NCI-H2227 (cell line): ENCODE measurements around the gene DCC.

Experiments used
- DNase-seq: peaks from one replicate; lab custom pipeline; 2025; ENCODE audit not compliant: unreplicated experiment; lab: John Stamatoyannopoulos, UW

The DCC gene

DNA sequence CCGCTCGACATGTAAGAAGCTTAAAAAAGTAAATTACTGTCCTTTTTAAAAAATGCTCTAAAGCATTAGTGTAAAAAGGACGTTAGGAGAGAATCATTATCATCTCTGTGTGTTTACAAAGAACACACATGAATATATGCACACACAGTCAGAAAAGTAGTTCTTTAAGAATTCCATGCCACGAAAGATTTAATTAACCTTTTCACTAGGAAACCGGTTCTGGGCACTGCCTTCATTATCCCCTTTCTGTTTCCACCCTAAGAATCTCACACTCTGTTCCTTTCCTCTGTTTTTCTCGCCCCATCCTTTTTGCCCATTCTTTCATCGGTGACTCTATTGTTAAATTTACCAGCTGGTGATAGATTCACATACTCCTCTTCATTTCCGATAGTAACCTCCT lies 338.6 kb downstream of the DCC start:
- no peak for DNase-seq

DNA sequence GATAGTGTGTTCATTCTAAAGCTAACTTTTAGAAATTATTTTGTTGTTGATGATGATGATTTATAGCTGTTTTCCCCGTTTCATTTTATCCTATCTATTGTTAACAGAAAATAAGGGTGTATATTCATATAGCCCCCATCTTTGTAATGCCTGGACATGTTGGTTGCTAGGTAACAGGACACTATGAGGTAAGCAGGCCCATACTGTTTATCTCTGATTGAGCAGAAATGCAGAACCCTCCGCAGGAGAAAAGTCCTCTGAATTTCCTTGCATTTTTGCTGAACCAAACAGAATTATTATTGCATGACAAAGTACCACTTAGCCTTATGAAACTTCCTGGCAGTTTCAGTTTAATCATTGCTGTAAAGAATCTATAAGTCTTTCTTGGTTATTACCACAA lies 339.4 kb downstream of the DCC start:
- DNase-seq: peak; percentile 17

DNA sequence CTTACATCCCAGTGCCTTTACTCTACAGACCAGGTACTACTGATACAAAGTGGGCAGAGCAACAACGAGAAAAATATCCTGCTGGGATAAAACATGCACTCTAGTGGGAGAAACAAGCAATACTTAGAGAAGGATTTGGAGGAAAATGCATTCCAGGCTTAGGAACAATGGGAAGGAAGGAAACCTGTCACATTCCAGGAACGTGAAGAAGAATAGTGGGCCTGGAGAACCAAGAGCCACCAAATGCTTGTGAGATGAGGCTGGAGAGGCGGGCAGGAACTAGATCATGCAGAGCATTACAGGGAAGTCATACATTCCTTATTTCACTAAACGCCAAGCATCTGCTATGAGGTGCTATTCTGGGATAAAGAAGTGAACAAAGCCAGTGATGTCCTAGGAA lies 342.3 kb downstream of the DCC start:
- DNase-seq: no peak

DNA sequence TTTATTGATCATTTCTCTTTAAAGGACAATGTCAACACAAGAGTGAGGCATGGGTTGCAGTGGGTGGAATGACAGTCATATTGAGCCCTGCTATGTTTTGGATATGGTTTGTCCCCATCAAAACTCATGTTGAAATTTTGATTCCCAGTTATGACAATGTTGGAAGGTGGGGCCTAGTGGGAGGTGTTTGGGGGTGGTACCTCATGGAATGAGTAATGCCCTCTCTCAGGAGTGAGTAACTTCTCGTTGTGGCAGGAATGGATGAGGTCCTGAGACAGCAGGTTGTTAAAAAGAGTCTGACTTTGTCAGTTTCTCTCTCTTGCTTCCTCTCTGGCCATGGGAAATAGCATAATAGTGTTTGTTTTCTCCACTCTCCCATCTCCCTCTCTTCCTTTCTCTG lies 345.3 kb downstream of the DCC start:
- no peak for DNase-seq

DNA sequence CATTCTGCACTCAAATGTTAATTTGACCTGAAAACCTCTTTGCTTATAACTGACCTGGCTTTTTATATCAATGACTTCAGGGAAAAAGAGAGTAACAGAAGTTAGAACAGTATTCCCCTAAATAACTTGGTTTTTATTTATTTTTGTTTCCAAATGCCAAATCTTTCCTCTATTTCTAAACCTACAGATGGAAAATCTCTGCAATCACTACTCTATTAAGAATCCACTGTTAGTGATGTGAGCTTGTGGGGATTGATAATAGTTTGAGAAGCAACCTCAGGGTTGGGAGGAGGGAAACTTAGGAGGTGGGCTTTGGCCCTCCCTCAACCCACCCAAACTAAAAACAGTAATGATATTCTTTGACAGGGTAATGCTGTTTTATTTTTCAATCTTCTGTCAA lies 351.8 kb downstream of the DCC start:
- DNase-seq: no peak

DNA sequence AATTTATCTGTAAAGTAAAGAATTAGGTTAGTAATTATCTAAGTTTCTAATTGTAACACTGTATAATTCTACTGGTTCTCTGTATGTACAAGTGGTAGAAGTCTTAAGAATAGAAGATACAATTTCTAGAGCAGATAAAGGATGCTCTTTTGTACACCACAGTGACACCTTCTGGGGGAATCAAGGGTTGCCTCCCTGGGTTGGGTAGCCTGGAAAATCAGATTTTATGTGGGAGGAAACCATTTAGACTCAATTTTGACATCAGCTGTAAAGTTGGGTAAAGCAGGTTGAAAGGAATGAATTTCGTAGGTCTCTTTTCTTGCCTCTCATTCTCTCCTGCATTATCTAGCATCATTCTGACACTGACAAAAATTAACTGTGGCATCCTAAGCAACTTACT lies 354.8 kb downstream of the DCC start:
- peak; percentile 67 for DNase-seq

DNA sequence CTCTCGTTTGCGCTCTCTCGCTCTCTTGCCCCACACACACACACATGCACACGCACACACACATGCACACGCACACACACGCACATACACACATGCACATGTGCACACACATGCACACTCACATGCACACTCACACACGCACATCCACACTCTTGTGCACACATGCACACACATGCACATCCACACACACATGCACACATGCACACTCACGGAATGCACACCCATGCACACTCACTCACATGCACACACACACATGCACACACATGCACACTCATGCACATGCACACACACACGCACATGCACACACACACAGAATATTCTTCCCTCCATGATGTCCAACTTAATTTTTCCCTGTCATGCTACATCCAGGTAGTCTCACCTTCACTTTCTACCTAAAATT lies 360.1 kb downstream of the DCC start:
- no peak for DNase-seq

DNA sequence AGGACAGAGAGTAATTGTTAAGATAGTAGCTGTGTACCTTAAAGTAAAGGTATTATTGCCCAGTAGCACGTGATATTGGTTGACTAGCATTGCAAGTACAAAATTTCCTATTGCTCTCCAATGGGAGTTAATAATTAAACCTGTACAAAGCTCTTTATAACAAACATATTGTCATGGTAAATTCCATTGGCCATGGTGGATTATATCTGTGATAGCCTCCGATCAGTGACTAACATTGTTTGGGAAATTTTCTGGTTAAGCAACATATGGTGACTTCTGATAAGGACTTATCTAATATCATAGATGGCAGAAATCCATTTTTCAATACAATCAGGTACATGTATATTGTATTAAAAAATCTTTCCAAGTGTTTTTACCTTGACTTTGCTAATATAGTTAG lies 360.8 kb downstream of the DCC start:
- DNase-seq: no peak

DNA sequence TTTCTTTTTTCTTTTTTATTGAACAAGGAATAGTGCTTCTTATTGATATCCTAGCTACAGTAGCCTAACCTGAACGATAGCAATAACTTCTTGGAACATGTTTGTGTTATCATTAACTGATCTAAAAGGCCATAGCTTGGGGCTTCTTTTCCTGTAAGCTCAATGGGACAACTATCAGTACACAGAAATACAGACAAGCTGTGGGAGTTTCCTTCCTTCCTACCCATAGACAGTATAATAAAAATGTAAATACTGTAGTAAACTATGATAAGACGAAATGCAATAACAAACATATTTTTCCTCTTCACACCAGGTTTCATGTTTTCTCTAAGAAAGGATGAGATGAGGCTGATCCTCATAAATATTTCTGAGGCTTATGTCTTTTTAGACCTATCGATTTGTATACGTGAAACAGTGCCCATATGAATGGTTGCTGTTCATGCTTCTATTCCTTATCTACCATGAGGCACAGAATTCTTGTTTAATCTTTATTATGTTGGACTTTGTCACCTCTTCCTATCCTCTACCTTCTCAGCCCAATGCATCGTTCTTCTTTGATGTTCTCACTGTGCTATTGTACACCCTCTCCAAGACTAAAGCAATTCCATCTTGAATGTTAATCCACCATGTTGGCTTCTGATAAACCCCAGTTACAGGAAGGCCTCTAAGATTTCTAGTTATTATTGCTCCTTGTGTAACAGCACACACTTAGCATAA lies 361.4 kb downstream of the DCC start:
- DNase-seq: no peak

DNA sequence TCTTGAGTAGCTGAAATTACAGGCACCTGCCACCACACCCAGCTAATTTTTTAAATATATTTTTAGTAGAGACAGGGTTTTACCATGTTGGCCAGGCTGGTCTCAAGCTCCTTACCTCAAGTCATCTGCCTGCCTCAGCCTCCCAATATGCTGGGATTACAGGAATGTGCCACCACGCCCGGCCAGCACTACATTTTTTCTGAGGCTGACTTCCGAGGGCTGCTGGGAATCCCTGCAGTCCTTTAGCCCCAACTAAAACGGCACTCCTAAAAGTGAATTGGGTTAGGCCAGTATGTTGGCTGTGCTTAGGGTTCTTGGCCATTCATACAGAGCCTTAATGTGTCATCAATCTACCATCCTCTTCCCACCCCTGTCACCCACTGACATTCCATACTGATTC lies 375.4 kb downstream of the DCC start:
- no peak for DNase-seq

DNA sequence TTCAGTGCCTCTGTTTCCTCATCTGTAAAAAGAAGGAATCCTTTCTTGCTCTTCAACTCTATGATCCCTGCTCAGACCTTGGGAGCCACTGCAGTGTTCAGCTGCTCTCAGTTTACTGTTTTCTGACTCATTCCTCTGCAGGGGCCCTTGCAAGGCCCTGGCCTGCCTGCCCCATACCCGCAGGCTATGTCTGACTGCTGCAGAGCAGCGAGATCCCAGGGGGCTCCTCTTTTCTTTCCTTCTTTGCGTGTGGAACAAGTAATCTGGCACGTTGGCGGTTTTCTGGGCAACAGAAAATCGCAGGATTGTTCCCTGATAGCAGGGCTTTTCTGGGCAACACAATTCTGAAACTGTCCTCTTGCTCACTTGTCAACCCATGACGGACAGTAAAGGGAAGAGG lies 376.0 kb downstream of the DCC start:
- no peak for DNase-seq

DNA sequence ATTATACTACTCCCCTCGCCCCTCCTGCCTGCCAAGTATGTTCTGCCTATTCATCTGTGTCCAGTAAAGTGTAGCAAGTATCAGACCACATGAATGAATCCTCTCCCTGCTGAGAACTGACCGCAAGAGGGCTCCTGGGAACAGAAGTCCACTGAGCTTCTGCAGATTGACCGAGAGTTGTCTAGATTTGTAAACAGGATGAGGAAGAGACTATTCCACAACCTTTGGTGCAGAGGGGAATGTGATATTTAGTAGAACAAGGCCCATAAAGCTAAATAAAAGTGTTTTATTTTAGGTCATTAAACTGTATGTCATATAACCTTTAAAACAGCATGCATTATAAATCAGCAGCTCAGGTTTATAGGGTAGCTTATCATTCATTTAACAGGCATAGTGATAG lies 377.0 kb downstream of the DCC start:
- DNase-seq: peak; percentile 33

DNA sequence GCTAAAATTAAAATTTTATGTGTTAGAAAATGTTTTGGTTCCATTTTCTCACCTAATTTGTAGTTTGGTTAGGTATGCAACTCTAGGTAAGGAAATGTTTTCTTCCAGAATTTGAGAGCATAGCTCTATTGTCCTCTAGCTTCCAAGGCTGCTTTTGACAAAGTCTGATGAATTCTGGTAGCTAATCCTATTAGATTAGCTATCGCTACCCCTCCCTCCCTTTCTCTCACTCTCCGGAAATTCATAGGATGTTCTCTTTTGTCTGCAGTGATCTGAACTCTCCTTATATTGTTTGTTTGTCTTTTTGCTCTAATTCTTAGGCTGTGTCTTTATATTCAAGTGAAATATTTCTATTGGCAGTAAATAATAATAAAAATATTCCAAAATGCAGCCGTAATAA lies 382.9 kb downstream of the DCC start:
- no peak for DNase-seq

DNA sequence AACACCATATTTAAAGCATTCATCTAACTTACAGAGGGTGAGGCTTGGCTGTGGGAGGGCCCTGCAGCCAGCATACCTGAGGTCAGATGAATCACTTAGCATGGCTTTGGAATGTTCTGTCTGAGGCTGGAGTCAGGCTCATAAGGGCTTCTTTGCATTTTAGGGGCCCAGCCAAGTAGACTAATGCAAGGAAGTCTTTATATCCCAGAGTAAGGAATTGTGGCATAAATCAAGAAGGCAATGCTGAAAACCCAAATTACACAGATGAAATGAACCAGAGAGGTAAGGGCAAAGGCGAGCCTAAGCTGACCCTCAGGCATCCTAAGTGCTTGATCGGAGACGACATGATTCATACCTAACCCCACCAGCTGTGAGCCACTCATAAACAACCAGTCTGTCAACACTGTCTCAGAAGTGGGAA lies 383.6 kb downstream of the DCC start:
- DNase-seq: no peak

DNA sequence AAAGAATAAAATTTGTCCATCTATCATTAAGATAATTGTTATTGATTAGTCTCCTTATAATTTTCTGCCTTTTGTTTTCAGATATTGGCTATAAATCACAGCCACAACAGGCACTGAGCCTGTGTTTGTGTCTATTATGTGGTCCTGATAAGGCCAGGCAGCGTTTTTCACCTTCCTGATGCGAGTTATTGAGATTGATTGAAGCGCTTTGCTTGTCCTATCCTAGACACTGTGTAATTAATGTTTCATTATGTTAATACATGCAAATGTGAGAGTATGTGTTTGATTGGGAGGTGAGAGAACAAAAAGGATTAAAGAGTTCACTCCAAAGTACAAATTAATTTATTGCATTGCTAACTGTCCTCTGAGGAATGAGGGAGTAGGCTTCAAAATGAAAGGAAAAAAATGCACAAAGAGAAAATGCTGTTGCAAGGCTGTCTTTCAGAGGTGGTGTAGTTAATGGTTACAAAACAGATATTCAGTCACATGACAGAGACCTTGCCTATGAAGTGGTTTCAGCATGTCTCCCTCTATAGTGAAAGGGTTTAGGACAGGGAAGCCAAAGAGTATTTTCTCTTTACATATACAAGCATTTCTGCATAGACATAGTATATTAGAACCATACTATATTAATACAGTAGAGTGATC lies 391.1 kb downstream of the DCC start:
- DNase-seq: no peak

DNA sequence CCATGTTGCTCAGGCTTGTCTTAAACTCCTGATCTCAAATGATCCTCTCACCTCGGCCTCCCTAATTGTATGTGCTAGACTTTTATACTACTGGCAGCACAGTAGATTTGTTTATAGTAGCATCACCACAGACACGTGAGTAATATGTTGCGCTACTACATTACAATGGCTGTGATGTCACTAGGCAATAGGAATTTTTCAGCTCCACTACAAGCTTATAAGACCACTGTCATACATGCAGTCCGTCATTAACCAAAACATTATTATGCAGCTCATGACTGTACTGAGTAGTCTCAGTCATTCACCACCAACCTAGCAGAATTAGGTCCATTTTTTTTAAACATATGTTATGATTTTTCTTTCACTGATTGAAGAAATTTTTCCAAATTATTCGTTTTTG lies 398.9 kb downstream of the DCC start:
- DNase-seq: no peak

DNA sequence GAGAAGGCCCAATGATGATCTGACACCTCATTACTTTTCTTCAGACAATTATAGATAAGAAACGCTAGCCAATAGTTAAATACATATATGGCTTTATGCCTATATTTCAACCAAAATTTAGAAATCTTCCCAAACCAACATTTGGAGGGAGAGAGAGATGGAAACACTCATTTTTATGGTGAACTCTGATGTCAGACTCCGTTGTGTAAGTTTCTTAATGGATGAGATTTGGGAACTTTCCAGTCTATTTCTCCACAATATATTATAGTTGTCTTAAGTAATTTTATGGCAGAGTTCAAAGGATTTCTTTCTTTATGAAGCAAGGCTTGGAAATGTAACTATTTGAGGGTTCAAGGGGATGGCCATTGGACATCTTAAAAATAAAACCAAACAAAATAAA lies 407.0 kb downstream of the DCC start:
- no peak for DNase-seq

DNA sequence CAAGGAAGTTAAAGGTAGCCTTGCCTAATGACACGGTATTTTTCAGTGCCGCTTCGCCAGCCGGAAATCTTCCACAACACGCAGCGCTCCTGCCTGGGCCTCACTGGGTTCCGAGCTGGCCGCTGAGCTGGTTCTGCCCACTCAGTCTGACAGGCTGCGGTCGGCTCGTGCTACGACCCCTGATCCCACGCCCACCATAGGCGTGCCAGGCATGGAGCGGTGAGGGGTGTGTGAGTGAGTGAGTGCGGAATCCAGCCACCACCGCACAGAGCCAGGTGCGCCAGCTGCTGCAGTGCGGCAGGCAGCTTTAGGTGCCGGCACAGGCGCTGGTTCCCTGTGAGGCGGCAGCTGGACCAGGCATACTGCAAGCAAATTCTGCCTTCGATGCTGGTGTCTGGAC lies 407.9 kb downstream of the DCC start:
- DNase-seq: no peak

DNA sequence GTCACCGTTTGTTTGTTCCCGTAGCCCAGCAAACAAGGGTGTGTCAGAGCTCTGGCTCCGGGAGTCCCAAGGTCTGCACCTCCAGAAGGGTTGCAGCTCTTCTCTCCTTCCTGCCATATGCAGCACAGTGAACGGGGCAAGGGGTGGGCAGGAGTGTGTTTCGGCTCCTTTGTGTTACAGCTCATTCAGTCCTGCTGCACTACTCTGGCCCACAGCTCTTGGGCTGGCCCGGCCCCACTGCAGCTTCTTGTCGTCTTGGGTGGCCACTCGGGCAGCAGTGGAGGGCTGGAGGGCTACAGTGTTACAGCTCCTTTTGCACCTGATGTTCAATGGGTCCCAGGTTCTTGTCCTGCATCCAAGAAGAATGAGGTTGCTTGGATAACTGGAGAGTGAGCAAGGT lies 408.3 kb downstream of the DCC start:
- DNase-seq: no peak

DNA sequence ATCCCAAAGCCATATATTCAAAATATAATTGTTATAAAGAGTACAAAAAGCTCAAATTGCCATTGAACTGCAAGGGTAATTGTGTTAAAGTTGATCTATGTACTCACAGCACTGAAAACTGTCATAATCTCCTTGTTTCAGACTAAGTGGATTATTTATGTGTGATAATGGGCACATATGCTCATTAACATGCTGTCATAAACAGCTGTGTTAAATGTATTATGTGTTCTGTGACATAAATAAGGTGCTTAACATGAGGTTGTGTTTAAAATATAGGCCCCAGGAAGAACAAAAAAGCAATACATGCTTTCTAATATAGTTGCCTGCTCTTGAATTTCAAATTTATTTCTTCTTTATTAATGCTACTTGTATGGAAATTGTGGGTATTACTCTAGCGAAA lies 409.5 kb downstream of the DCC start:
- no peak for DNase-seq

DNA sequence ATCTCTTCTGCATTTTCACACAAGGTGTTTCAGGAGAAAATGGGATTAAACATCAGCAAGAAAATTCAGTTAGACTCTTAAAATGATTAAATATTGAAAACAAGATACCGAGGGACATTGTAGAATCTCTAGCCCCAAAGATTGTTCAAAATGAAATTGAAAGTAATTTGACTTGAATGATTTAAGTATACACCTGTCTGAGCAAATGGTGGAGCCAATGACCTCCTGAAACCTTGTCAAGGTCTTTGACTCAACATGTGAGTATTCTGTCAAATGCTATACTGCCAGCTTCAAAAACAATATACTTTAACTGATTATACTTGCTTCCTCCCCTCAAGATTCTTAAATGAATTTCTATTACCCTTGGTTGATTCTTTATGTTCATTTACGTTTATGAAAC lies 411.0 kb downstream of the DCC start:
- DNase-seq: no peak

DNA sequence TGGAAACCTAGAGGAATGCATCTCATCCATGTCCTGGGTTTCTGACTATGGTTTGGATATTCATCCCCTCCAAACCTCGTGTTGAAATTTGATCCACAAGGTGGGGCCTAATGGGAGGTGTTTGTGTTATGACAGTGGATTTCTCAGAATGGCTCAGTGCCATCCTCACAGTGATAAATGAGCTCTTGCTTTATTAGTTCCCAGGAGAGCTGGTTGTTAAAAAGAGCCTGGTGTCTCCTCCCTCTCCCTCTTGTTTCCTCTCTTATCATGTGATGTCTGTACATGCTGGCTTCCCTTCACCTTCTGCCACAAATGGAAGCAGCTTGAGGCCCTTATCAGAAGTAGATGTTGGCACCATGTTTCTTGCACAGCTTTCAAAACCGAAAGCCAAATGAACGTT lies 424.3 kb downstream of the DCC start:
- DNase-seq: no peak

DNA sequence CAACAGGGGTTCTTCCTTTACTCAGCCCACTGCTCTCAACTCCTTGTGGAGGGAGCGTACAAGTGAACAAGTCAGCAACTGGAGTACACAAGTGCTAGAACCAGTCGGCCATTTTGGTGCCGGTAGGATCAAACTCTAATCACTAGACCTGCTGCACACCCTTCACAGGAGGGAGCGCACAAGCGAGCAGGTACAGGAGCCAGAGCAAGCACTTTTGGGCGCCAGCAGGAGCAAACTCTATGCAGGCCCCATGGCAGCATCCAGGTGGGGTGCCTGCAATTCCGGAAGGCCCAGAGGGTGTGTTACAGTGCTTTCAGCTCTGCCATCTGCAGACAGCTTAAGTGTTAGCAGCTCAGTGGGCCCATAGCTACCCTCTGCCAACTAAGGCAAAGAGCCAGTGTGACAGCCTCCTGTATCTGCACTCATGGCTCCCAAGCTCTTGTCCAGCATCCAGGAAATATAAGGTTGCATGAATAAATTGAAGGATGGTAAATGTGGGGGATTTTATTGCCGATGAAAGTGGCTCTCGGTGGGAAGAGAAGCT lies 426.1 kb downstream of the DCC start:
- no peak for DNase-seq
